H54 (cell line): Measurements from ENCODE around the gene TAS2R30.
A peak's percentile ranks its signal among the peaks of the same experiment; 100 is the strongest.
"Not testable (repeated sequence)": the region's sequence is repeated elsewhere in the genome, so short reads cannot be mapped to it uniquely, and the experiment has no call there.

Experiments used
- DNase-seq: peaks from one replicate; pipeline ENCODE4 v3.0.0; 2011; ENCODE audit warnings: low spot score, mixed read lengths; ENCODE audit not compliant: insufficient read length
- FAIRE-seq: peaks from 3 replicates; lab custom pipeline; 2011; peaks lifted over from hg19 to GRCh38; lab: Jason Lieb, UNC
- POLR2A ChIP-seq: IDR thresholded peaks from 2 replicates; pipeline ENCODE4 v1.6.1; 2011; ENCODE audit warnings: low read depth, mild to moderate bottlenecking, low read length

The TAS2R30 gene

GRCh38 chr12:11152725-11153124, 18.3 kb upstream of the TAS2R30 start:
- no peak for TF ChIP-seq POLR2A
- FAIRE-seq (no peak), DNase-seq (no peak)

- FAIRE-seq: no peak
- no peak for TF ChIP-seq POLR2A
- DNase-seq: no peak
These were observed 16.4 kb upstream of the TAS2R30 start for GRCh38 chr12:11150832-11151231.

- DNase-seq: no peak
- no peak for FAIRE-seq
- TF ChIP-seq POLR2A: no peak
These were observed 13.0 kb upstream of the TAS2R30 start for GRCh38 chr12:11147420-11147819.

- TF ChIP-seq POLR2A: no peak
- DNase-seq: no peak
- FAIRE-seq: no peak
These were observed 9.9 kb upstream of the TAS2R30 start for GRCh38 chr12:11144297-11144696.

- FAIRE-seq (no peak), DNase-seq (no peak)
- no peak for TF ChIP-seq POLR2A
These were observed 8.9 kb upstream of the TAS2R30 start for GRCh38 chr12:11143352-11143751.

- DNase-seq (no peak), FAIRE-seq (peak; percentile 43)
- no peak for TF ChIP-seq POLR2A
These were observed 1.6 kb upstream of the TAS2R30 start for GRCh38 chr12:11136075-11136474.

GRCh38 chr12:11133816-11134215, 628 bp downstream of the TAS2R30 start:
- DNase-seq: no peak
- no peak for FAIRE-seq
- no peak for TF ChIP-seq POLR2A

GRCh38 chr12:11133162-11133561, 1.3 kb downstream of the TAS2R30 start:
- no peak for TF ChIP-seq POLR2A
- DNase-seq (no peak), FAIRE-seq (no peak)

GRCh38 chr12:11130999-11131398, 3.4 kb downstream of the TAS2R30 start:
- TF ChIP-seq POLR2A: no peak
- FAIRE-seq (peak; percentile 68), DNase-seq (no peak)

GRCh38 chr12:11130382-11130781, 4.1 kb downstream of the TAS2R30 start:
- no peak for FAIRE-seq
- no peak for DNase-seq
- TF ChIP-seq POLR2A: no peak

GRCh38 chr12:11114130-11114529, 20.3 kb downstream of the TAS2R30 start:
- not testable (repeated sequence) for FAIRE-seq, DNase-seq

GRCh38 chr12:11111213-11111612, 23.2 kb downstream of the TAS2R30 start:
- not testable (repeated sequence) for DNase-seq, FAIRE-seq

GRCh38 chr12:11108862-11109261, 25.6 kb downstream of the TAS2R30 start:
- DNase-seq (no peak), FAIRE-seq (no peak)
- no peak for TF ChIP-seq POLR2A

GRCh38 chr12:11107719-11108118, 26.7 kb downstream of the TAS2R30 start:
- no peak for TF ChIP-seq POLR2A
- FAIRE-seq (no peak), DNase-seq (no peak)

- FAIRE-seq (no peak), DNase-seq (no peak)
- no peak for TF ChIP-seq POLR2A
These were observed 28.2 kb downstream of the TAS2R30 start for GRCh38 chr12:11106288-11106687.

GRCh38 chr12:11105546-11105945, 28.9 kb downstream of the TAS2R30 start:
- no peak for TF ChIP-seq POLR2A
- FAIRE-seq (no peak), DNase-seq (no peak)

- not testable (repeated sequence) for DNase-seq, FAIRE-seq
These were observed 39.5 kb downstream of the TAS2R30 start for GRCh38 chr12:11094910-11095309.
